GM13976 (cell line): ENCODE data around the gene PLA2G2F.
A peak's percentile ranks its signal among the peaks of the same experiment; 100 is the strongest.

Source experiments
- DNase-seq: peaks from one replicate; pipeline ENCODE4 v3.0.0; 2012; ENCODE audit warnings: low spot score
- CTCF ChIP-seq: IDR thresholded peaks from 2 replicates; pipeline ENCODE4 v1.5.1; 2012; ENCODE audit warnings: borderline replicate concordance, mild to moderate bottlenecking; ENCODE audit not compliant: insufficient read depth; ENCODE audit errors: extremely low read depth, missing control alignments, control extremely low read depth
- in situ Hi-C: fragments of 300-500 bp; cut with MboI; formaldehyde crosslinking; loops from one replicate; pipeline ENCODE4 v1.12.0; 2022; ENCODE audit warnings: low sequenced_read_pairs, mixed read lengths, inconsistent platforms; ENCODE audit not compliant: unreplicated experiment

The PLA2G2F gene

DNA sequence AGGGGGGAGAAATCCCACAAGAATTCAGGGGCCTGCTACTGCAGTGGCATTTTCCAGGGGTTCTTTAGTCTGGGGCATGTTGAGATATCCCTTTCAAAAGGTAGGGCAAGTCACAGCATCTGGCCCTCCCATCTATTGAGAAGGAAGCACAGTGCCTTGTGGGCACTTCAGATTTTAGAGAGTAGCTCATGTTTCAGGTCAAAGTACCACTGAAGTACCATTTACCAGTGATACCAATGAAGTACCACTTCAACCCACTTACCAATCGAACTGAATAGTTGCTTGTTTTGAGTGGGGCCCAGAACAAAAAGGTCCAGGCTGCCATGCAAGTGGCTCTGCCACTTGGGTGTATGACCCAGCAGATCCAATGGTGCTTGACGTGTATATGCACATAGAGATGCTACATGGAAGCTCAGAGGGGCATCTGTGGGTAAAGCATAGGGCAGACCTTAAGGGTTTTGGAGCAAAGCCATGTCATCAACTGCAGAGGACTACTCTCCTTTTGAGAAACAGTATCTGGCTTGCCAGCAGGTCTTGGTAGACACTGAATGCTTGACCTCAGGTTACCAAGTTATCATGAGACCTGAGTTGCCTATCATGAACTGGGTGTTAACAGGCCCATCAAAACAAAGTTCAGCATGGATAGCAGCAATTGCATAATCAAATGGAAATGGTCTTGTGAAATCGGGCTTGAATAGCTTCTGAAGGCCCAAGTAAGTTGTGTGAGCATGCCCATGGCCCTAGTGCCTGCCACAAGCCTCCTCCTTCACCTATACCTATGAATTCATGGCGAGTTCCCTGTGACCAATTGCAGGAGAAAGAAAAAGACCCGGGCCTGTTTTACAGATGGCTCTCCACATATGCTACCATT lies 43.3 kb upstream of the PLA2G2F start:
- in situ Hi-C loops = no loop called here
- DNase-seq = no peak
- TF ChIP-seq CTCF = no peak

DNA sequence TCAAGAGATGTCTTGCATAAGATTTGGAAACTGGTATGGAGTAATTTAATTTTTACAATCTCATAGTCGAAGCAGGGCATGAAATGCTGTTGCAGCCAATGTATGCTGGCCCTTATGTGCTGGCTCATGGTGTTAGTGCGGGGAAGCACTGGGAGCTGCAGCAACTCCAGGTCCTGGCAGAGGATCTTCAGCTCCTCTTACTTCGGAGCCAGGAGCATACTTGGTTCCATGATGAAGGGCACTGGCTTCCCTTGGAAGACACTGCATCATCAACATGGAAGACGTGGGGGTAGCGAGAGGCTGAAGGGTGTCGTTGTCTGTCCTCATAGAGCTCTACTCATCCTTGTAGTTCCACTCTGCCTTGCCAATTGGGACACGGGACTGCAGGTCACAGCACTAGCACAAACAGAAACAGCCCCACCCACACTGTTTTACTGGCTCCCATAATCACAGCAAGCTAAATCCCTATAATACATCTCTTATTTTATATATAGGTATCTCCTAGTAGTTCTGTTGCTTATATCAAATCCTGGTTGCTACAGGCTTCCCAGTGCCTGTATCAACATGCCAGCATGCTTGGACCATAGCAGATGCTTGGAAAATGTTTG lies 42.2 kb upstream of the PLA2G2F start:
- in situ Hi-C loops = no loop called here
- DNase-seq = no peak
- no peak for TF ChIP-seq CTCF

DNA sequence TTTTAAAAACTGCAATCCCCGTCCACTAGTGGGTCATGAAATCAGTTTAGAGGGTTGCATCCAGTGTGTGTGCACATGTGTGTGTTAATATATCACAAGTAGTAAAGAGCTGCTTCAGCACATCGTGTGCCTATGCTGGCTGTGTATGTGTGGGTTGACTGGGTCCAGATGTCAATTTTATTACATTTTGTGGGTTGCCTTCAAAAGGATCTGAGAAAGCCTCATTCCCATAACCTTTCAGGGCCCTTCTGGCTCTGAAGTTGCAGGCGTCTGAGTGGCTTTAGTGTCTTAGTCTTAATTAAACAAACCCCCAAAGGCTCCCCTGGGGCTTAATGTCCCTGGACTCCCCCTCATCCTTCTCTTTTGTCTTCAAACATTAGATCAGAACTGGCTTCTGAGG lies 39.6 kb upstream of the PLA2G2F start:
- in situ Hi-C loops = no loop called here
- no peak for TF ChIP-seq CTCF
- no peak for DNase-seq

DNA sequence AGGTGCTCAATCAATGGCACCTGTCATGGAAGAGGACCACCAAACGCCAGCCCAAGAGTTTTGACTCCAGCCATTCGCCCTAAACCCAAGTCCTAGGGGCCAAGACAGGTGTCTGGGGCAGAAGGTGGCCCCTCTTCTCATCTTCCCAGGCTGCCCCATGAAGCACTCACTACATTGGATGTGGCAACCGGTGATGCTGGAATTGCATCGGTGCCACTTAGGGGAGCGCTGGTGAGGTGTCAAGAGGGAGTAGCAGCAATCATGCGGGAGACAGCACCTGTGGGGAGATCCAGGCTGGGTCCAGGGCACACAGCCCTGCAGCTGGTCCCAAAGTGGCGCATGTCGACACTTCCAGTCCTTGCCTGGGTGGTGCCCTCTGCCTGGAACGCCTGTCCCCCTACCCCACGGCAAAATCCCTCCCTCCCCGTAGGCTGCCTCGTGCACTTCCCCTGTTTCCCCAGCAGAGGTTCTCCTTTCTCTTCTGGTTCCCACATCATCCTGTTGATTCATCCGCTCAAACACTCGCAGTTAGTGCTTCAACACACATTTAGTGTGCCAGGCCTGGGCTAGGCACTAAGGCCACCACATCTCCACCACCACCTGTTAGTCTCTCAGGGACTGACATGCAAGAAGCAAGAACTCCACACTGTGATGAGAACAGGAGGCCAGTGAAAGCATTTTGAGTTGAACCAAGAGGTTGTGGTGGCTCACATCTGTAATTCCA lies 38.3 kb upstream of the PLA2G2F start:
- in situ Hi-C loops = no loop called here
- DNase-seq = peak; percentile 80
- TF ChIP-seq CTCF = peak; percentile 70

GRCh38 chr1:20102875-20103274 lies 36.2 kb upstream of the PLA2G2F start:
- in situ Hi-C loops = no loop called here
- DNase-seq = no peak
- no peak for TF ChIP-seq CTCF

GRCh38 chr1:20105856-20106255 lies 33.3 kb upstream of the PLA2G2F start:
- DNase-seq = no peak
- no peak for TF ChIP-seq CTCF
- in situ Hi-C loops = no loop called here
